Measurements from ENCODE around the gene KCNK6.

DNA sequence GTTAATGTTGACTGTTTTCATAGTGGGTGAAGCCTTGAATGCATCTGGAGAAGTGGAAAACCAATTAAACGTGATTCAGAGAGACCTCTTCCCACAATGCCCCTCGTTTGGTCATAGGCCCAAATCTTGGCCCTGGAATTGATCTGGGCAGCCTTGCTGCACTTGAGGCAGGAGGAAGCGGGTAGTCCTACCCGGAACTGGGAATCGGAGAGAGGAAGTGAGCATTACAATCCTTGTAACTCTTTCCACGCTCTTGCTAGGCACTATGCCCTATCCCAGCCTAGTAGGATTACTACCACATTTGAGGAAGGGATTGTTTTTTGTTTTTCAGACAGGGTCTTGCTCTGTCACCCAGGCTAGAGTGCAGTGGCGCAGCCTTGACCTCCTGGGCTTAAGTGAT, 3.6 kb downstream of the KCNK6 start:
- TF ChIP-seq EZH2phosphoT487 (IDR thresholded peaks at IDR 0.05; ENCODE audit: low read length) (no peak), EZH2 (optimal IDR thresholded peaks at IDR 0.05; ENCODE audit: low read depth, low read length) (no peak)

All from MM.1S (cell line).